H1 (cell line): ENCODE results near the gene F5. TPM values are rescaled to one million over a fixed set of nuclear protein-coding genes. Genes with fewer than 3 reads are reported as not detected.

Source experiments
- CTCF ChIA-PET: fragments of 300-600 bp; sonication (Branson Sonifier 250); formaldehyde crosslinking; loops from one replicate; lab custom pipeline; 2021; ENCODE audit not compliant: partially characterized antibody; lab: Charles Lee
- POLR2A ChIA-PET: fragments of 300-600 bp; sonication (Branson Sonifier 250); formaldehyde crosslinking; loops from one replicate; lab custom pipeline; 2021; ENCODE audit warnings: inconsistent platforms; ENCODE audit not compliant: partially characterized antibody; lab: Charles Lee
- DNase-seq, 2 experiments: peaks; one replicate each; pipeline versions ENCODE4 v3.0.0 to v3.0.0-alpha.2; 2010 to 2022; ENCODE audit warnings: low spot score in 2 of 2, low read depth in 1 of 2, mixed read lengths in 1 of 2
- FAIRE-seq: peaks from 2 replicates; lab custom pipeline; 2011; peaks lifted over from hg19 to GRCh38; lab: Jason Lieb, UNC
- H2AFZ ChIP-seq: 2 replicates; pipeline ENCODE4 v1.8.1; 2012; ENCODE audit warnings: low read length, inconsistent platforms
- H2AK5ac ChIP-seq: 2 replicates; pipeline ENCODE4 v1.6.1; 2013; ENCODE audit warnings: low read depth, low read length
- H2BK120ac ChIP-seq: replicated peaks from 2 replicates; pipeline ENCODE3; 2013; ENCODE audit warnings: low read depth, low read length, inconsistent platforms
- H2BK12ac ChIP-seq: 2 replicates; pipeline ENCODE4 v1.6.1; 2013; ENCODE audit warnings: low read depth, low read length
- H2BK15ac ChIP-seq: 2 replicates; pipeline ENCODE4 v1.6.1; 2013; ENCODE audit warnings: low read length
- H2BK20ac ChIP-seq: 2 replicates; pipeline ENCODE4 v1.6.1; 2013; ENCODE audit warnings: low read length
- H2BK5ac ChIP-seq: 2 replicates; pipeline ENCODE4 v1.6.1; 2013; ENCODE audit warnings: low read depth, low read length
- H3K14ac ChIP-seq: 2 replicates; pipeline ENCODE4 v1.6.1; 2013; ENCODE audit warnings: inconsistent platforms; ENCODE audit not compliant: insufficient read length
- H3K18ac ChIP-seq: 2 replicates; pipeline ENCODE4 v1.6.1; 2013; ENCODE audit warnings: low read length; ENCODE audit errors: extremely low read depth
- H3K23ac ChIP-seq: 2 replicates; pipeline ENCODE4 v1.6.1; 2013; ENCODE audit warnings: inconsistent platforms; ENCODE audit not compliant: insufficient read length
- H3K23me2 ChIP-seq: 2 replicates; pipeline ENCODE4 v1.6.1; 2013; ENCODE audit warnings: low read depth, low read length
- H3K27ac ChIP-seq: 2 replicates; pipeline ENCODE4 v1.6.1; 2011; ENCODE audit warnings: low read depth, low read length, inconsistent platforms
- H3K27me3 ChIP-seq, 4 experiments: replicated peaks in 1 of 4; 1 replicate in 1 of 4; 2 replicates in 3 of 4; pipeline versions ENCODE4 v1.6.1 to v1.8.1; 2011 to 2013; ENCODE audit warnings: low read length in 3 of 4, mild to moderate bottlenecking in 3 of 4, inconsistent platforms in 2 of 4, mixed read lengths in 2 of 4, moderate library complexity in 1 of 4; ENCODE audit not compliant: control insufficient read depth in 3 of 4, insufficient read depth in 3 of 4; ENCODE audit errors: extremely low read depth in 1 of 4
- H3K36me3 ChIP-seq, 4 experiments: 2 replicates each; pipeline versions ENCODE4 v1.6.1 to v1.8.1; 2011 to 2013; ENCODE audit warnings: mild to moderate bottlenecking in 4 of 4, low read length in 3 of 4, moderate library complexity in 2 of 4, control low read depth in 1 of 4, inconsistent platforms in 1 of 4; ENCODE audit not compliant: insufficient read depth in 4 of 4, control insufficient read depth in 2 of 4
- H3K4ac ChIP-seq: replicated peaks from 2 replicates; pipeline ENCODE3; 2013; ENCODE audit warnings: low read length, low read depth, mixed read lengths, inconsistent platforms; ENCODE audit not compliant: insufficient read length
- H3K4me1 ChIP-seq, 4 experiments: replicated peaks in 1 of 4; 1 replicate in 1 of 4; 2 replicates in 3 of 4; pipeline versions ENCODE4 v1.6.1 to v1.8.1; 2011 to 2013; ENCODE audit warnings: low read length in 3 of 4, inconsistent platforms in 2 of 4, mixed read lengths in 1 of 4; ENCODE audit not compliant: insufficient read depth in 4 of 4, control insufficient read depth in 3 of 4
- H3K4me2 ChIP-seq, 2 experiments: 2 replicates each; pipeline versions ENCODE4 v1.6.1 to v1.8.1; 2011 to 2013; ENCODE audit warnings: low read depth in 2 of 2, low read length in 2 of 2, control low read depth in 1 of 2, inconsistent platforms in 1 of 2, mild to moderate bottlenecking in 1 of 2; ENCODE audit not compliant: insufficient read depth in 1 of 2
- H3K4me3 ChIP-seq, 4 experiments: fragments of 200-600, 300-600 bp in 1 of 4; sonication (generic), shearing (Covaris generic), sonication (Bioruptor Twin) in 1 of 4; 2 replicates each; pipeline versions ENCODE4 v1.5.1 to v1.8.1; 2011 to 2016; ENCODE audit warnings: low read length in 4 of 4, low read depth in 3 of 4, control low read depth in 2 of 4, inconsistent platforms in 2 of 4, mild to moderate bottlenecking in 2 of 4, mixed read lengths in 1 of 4, moderate library complexity in 1 of 4; ENCODE audit not compliant: insufficient read depth in 2 of 4; ENCODE audit errors: extremely low read depth in 1 of 4
- H3K56ac ChIP-seq: replicated peaks from 2 replicates; pipeline ENCODE3; 2013; ENCODE audit warnings: low read depth, mild to moderate bottlenecking, mixed read lengths, low read length, inconsistent platforms; ENCODE audit not compliant: insufficient read length
- H3K79me1 ChIP-seq: 2 replicates; pipeline ENCODE4 v1.6.1; 2013; ENCODE audit warnings: low read depth, low read length, control low read depth
- H3K79me2 ChIP-seq, 2 experiments: 2 replicates each; pipeline versions ENCODE4 v1.6.1 to v1.8.1; 2012 to 2013; ENCODE audit warnings: low read length in 2 of 2, mild to moderate bottlenecking in 2 of 2, inconsistent platforms in 1 of 2; ENCODE audit not compliant: insufficient read depth in 2 of 2, control insufficient read depth in 1 of 2
- H3K9ac ChIP-seq, 4 experiments: replicated peaks in 1 of 4; 1 replicate in 1 of 4; 2 replicates in 3 of 4; pipeline versions ENCODE4 v1.6.1 to v1.8.1; 2011 to 2013; ENCODE audit warnings: low read depth in 3 of 4, low read length in 3 of 4, control low read depth in 2 of 4, mild to moderate bottlenecking in 2 of 4, moderate library complexity in 2 of 4, inconsistent platforms in 1 of 4; ENCODE audit errors: extremely low read depth in 1 of 4
- H3K9me3 ChIP-seq, 2 experiments: 2 replicates each; pipeline versions ENCODE4 v1.6.1 to v1.8.1; 2012 to 2013; ENCODE audit warnings: mild to moderate bottlenecking in 2 of 2, moderate library complexity in 2 of 2, control low read depth in 1 of 2, inconsistent platforms in 1 of 2, low read depth in 1 of 2, low read length in 1 of 2, mixed read lengths in 1 of 2; ENCODE audit not compliant: insufficient read depth in 2 of 2
- H4K20me1 ChIP-seq, 2 experiments: replicated peaks in 1 of 2; 2 replicates each; pipeline versions ENCODE3 to v1.8.1; 2011 to 2013; ENCODE audit warnings: inconsistent platforms in 2 of 2, low read length in 2 of 2, mild to moderate bottlenecking in 1 of 2; ENCODE audit not compliant: insufficient read depth in 2 of 2, control insufficient read depth in 1 of 2
- H4K5ac ChIP-seq: 2 replicates; pipeline ENCODE4 v1.6.1; 2013; ENCODE audit warnings: low read length, low read depth, mixed read lengths, inconsistent platforms; ENCODE audit not compliant: insufficient read length
- H4K8ac ChIP-seq: 2 replicates; pipeline ENCODE4 v1.8.0; 2013; ENCODE audit warnings: mild to moderate bottlenecking, moderate library complexity, low read length, inconsistent platforms; ENCODE audit not compliant: insufficient read depth; ENCODE audit errors: extremely low read depth
- H4K91ac ChIP-seq: replicated peaks from 2 replicates; pipeline ENCODE3; 2013; ENCODE audit warnings: low read length, mixed read lengths, inconsistent platforms; ENCODE audit not compliant: insufficient read length
- ATF3 ChIP-seq: IDR thresholded peaks from 2 replicates; pipeline ENCODE4 v1.6.1; 2011; ENCODE audit warnings: low read depth, mild to moderate bottlenecking, low read length; ENCODE audit not compliant: insufficient read depth
- BCL11A ChIP-seq, 2 experiments: IDR thresholded peaks; one replicate each; pipeline ENCODE4 v1.6.1; 2011; ENCODE audit warnings: low read depth in 2 of 2, low read length in 2 of 2, mild to moderate bottlenecking in 2 of 2
- CBX5 ChIP-seq: fragments of 300-800, 300-1000 bp; sonication (generic); IDR thresholded peaks from 2 replicates; pipeline ENCODE4 v1.7.1; 2016; ENCODE audit warnings: antibody characterized with exemption, low read length, low read depth
- CREB1 ChIP-seq: IDR thresholded peaks from 2 replicates; pipeline ENCODE4 v1.6.1; 2012; ENCODE audit warnings: inconsistent platforms
- EGR1 ChIP-seq: IDR thresholded peaks from 2 replicates; pipeline ENCODE4 v1.6.1; 2011; ENCODE audit warnings: low read depth, low read length, borderline replicate concordance
- EP300 ChIP-seq, 2 experiments: IDR thresholded peaks; 1 replicate in 1 of 2; 2 replicates in 1 of 2; pipeline ENCODE4 v1.6.1; 2011 to 2012; ENCODE audit warnings: low read depth in 2 of 2, low read length in 2 of 2, mild to moderate bottlenecking in 2 of 2, borderline replicate concordance in 1 of 2, inconsistent platforms in 1 of 2, moderate library complexity in 1 of 2
- EZH2 ChIP-seq: fragments of 200-600 bp; sonication (generic); IDR thresholded peaks from 2 replicates; pipeline ENCODE4 v1.7.1; 2012; ENCODE audit warnings: low read depth, mild to moderate bottlenecking, moderate library complexity, low read length, inconsistent platforms; ENCODE audit not compliant: severe bottlenecking
- HDAC2 ChIP-seq, 2 experiments: fragments of 300-600 bp in 1 of 2; sonication (generic) in 1 of 2; IDR thresholded peaks; 2 replicates each; pipeline ENCODE4 v1.6.1; 2011 to 2012; ENCODE audit warnings: low read depth in 2 of 2, low read length in 2 of 2, mild to moderate bottlenecking in 2 of 2, moderate library complexity in 2 of 2, borderline replicate concordance in 1 of 2, inconsistent platforms in 1 of 2
- KDM5A ChIP-seq: fragments of 200-600 bp; IDR thresholded peaks from 2 replicates; pipeline ENCODE4 v1.7.1; 2012; ENCODE audit warnings: mild to moderate bottlenecking, low read length, inconsistent platforms, mixed read lengths
- NRF1 ChIP-seq: IDR thresholded peaks from 2 replicates; pipeline ENCODE4 v1.6.1; 2011; ENCODE audit warnings: mild to moderate bottlenecking, low read depth, low read length, improper control_type of control experiment
- POLR2AphosphoS5 ChIP-seq: IDR thresholded peaks from 2 replicates; pipeline ENCODE4 v1.6.1; 2011; ENCODE audit warnings: low read depth, low read length
- SIRT6 ChIP-seq: IDR thresholded peaks from one replicate; pipeline ENCODE4 v1.7.1; 2012; ENCODE audit warnings: low read length, inconsistent platforms
- SIX5 ChIP-seq: IDR thresholded peaks from 2 replicates; pipeline ENCODE4 v1.6.1; 2011; ENCODE audit warnings: mild to moderate bottlenecking, low read depth, low read length
- SP4 ChIP-seq: IDR thresholded peaks from 2 replicates; pipeline ENCODE4 v1.6.1; 2012; ENCODE audit warnings: low read length, inconsistent platforms
- TCF12 ChIP-seq: IDR thresholded peaks from 2 replicates; pipeline ENCODE4 v1.6.1; 2011; ENCODE audit warnings: low read depth, mild to moderate bottlenecking, low read length
- WGBS, 2 experiments: shearing (Covaris generic) in 1 of 2; methylation state at CpG; one replicate each; pipeline versions ENCODE4 v1.1.6 to v1.1.7; 2013 to 2015; ENCODE audit warnings: low lambda C conversion rate in 2 of 2, mixed read lengths in 2 of 2, inconsistent platforms in 1 of 2, low coverage in 1 of 2, missing lambda C conversion rate in 1 of 2; ENCODE audit not compliant: insufficient replicate concordance in 2 of 2, insufficient coverage in 1 of 2, insufficient read length in 1 of 2; ENCODE audit errors: extremely low coverage in 1 of 2, missing lambda C conversion rate in 1 of 2; 5-methylcytosine and 5-hydroxymethylcytosine counted together
- polyA plus RNA-seq, 7 experiments: library from polyadenylated mRNA; depleted of rRNA in 3 of 7; stranded (reverse) in 5 of 7; unstranded in 2 of 7; fragments of >200 nt in 5 of 7; fragments of 200-250 nt in 2 of 7; gene quantifications; 1 replicate in 5 of 7; 2 replicates in 1 of 7; 4 replicates in 1 of 7; pipeline versions ENCODE4 v1.2.1 to v1.2.3, GENCODE V29; 2011 to 2013; ENCODE audit warnings: missing spikeins in 2 of 7, mixed read lengths in 2 of 7
- total RNA-seq: library from RNA; stranded (reverse); fragmentation: NEBNext Ultra II Directional; extraction: Animal tissue kit (Norgen Biotek cat#: 25700); gene quantifications from 2 replicates; pipeline ENCODE4 v1.2.1, GENCODE V29; 2021

Gene F5
- total and polyA plus RNA-seq, 2 of the 8 experiments (the other 6 are each of a cell fraction or from before 2014, with no cell fraction given): 0.04 to 0.06 TPM

- Histone ChIP-seq H2BK5ac (no peak overlapping the region), H3K27me3 (no peaks in the 10 kb centered on the region), H2BK15ac (no peak overlapping the region), H3K14ac (no peak overlapping the region), H3K79me2 (no peaks in the 10 kb centered on the region), H3K9me3 (no peaks in the 10 kb centered on the region), H3K23ac (no peak overlapping the region), H3K4me1 (no peaks in the 10 kb centered on the region), H2AFZ (no peak overlapping the region), H3K36me3 (no peaks in the 10 kb centered on the region), H4K91ac (no peak overlapping the region), H2AK5ac (no peak overlapping the region), H3K4me2 (no peak overlapping the region), H2BK120ac (no peak overlapping the region), H3K4ac (no peak overlapping the region), H2BK12ac (no peak overlapping the region), H4K8ac (no peak overlapping the region), H3K79me1 (no peaks in the 10 kb centered on the region), H3K27ac (no peak overlapping the region), H3K18ac (no peak overlapping the region), H4K5ac (no peak overlapping the region), H2BK20ac (no peak overlapping the region), H4K20me1 (no peaks in the 10 kb centered on the region), H3K9ac (no peak overlapping the region), H3K4me3 (no peak overlapping the region), H3K56ac (no peak overlapping the region), H3K23me2 (no peaks in the 10 kb centered on the region; the same call in 1 of the 2 replicates)
- FAIRE-seq: no peak
- ChIA-PET POLR2A (no interaction called here), CTCF (interaction anchor here (0.8 to 3.0 kb wide), 5 partner anchors 9 to 102 kb away, joined by 3 to 22 read pairs (median 6); partner anchors contain the start of gene F5)
- DNase-seq: no peak
- WGBS, 2 experiments: 83% methylated on average over 1 of the region's 1 CpG; no CpG with 5 or more reads in 1 of the 2 experiments
- TF ChIP-seq TCF12 (no peak), EGR1 (no peak), EP300 (IDR thresholded peaks at IDR 0.05; ENCODE audit: borderline replicate concordance in 1 of 2, low read depth in 2 of 2, low read length in 2 of 2) (no peak), SIRT6 (no peak), POLR2AphosphoS5 (no peak), HDAC2 (IDR thresholded peaks at IDR 0.05; ENCODE audit: borderline replicate concordance in 1 of 2, low read depth in 2 of 2, low read length in 2 of 2) (no peak), SP4 (no peak), CREB1 (no peak), BCL11A (IDR thresholded peaks at IDR 0.05; ENCODE audit: low read depth in 2 of 2, low read length in 2 of 2) (no peak), CBX5 (no peak), ATF3 (no peak), SIX5 (no peak), NRF1 (no peak), EZH2 (no peak), KDM5A (no peak)
Measured at GRCh38 chr1:169610108-169610507, 23.8 kb upstream of the F5 start.
